ENCODE data around the gene EBLN1.

DNA sequence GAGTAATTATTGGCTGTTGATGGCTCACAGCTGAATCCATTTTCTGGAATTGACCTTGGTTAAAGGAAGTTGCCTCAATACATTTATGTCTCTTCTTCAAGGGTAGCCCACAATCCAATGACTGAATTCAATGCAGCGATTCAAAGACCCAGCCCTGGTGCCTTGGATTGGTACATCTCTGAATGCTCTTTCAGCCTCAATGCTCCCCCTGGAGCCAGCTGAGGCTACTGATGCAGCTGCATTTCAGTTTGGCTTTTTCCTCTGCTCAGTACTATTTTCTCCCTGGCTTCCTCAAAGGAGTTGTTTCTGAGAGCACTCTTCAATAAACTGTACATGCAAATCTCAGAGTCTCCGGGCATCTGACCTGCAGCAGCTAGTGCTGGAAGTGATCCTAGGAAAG, 633 bp upstream of the EBLN1 start:
- TF ChIP-seq KAT2B (IDR thresholded peaks at IDR 0.05; ENCODE audit: borderline replicate concordance, low read depth, low read length) (no peak), ZNF431 (CRISPR knock-in tag; IDR thresholded peaks at IDR 0.05; ENCODE audit: borderline replicate concordance, low read depth) (no peak)
